HG02642 (cell line): ENCODE data around the gene CKAP2L.

Experiments used
- ATAC-seq: cut with Tn5 transposase; IDR thresholded peaks from one replicate; pipeline ENCODE4 v1.9.1; 2021; ENCODE audit warnings: mild to moderate bottlenecking; ENCODE audit not compliant: unreplicated experiment, poor library complexity

CKAP2L gene

GRCh38 chr2:112768432-112768831 is 4.0 kb upstream of the CKAP2L start:
- no peak for ATAC-seq

GRCh38 chr2:112767693-112768330 is 3.4 kb upstream of the CKAP2L start:
- ATAC-seq: no peak

GRCh38 chr2:112765251-112765650 is 842 bp upstream of the CKAP2L start:
- ATAC-seq: no peak

- ATAC-seq: no peak
Measured at GRCh38 chr2:112762276-112762675, 2.1 kb downstream of the CKAP2L start.

GRCh38 chr2:112760149-112760548 is 4.3 kb downstream of the CKAP2L start:
- ATAC-seq: no peak

GRCh38 chr2:112758711-112759110 is 5.7 kb downstream of the CKAP2L start:
- no peak for ATAC-seq

GRCh38 chr2:112757265-112757664 is 7.1 kb downstream of the CKAP2L start:
- no peak for ATAC-seq

- ATAC-seq: no peak
Measured at GRCh38 chr2:112756207-112756606, 8.2 kb downstream of the CKAP2L start.

- no peak for ATAC-seq
Measured at GRCh38 chr2:112755444-112755843, 9.0 kb downstream of the CKAP2L start.

- no peak for ATAC-seq
Measured at GRCh38 chr2:112754564-112754963, 9.8 kb downstream of the CKAP2L start.

GRCh38 chr2:112752667-112753066 is 11.7 kb downstream of the CKAP2L start:
- ATAC-seq: no peak

GRCh38 chr2:112751451-112752197 is 12.8 kb downstream of the CKAP2L start:
- ATAC-seq: no peak

- no peak for ATAC-seq
Measured at GRCh38 chr2:112750560-112750843, 13.9 kb downstream of the CKAP2L start.

GRCh38 chr2:112749755-112750559 is 14.5 kb downstream of the CKAP2L start:
- peak; percentile 79 for ATAC-seq

- no peak for ATAC-seq
Measured at GRCh38 chr2:112740527-112740926, 23.9 kb downstream of the CKAP2L start.

- no peak for ATAC-seq
Measured at GRCh38 chr2:112737542-112738232, 26.7 kb downstream of the CKAP2L start.

GRCh38 chr2:112733871-112734270 is 30.5 kb downstream of the CKAP2L start:
- ATAC-seq: no peak

- ATAC-seq: no peak
Measured at GRCh38 chr2:112733456-112733855, 31.0 kb downstream of the CKAP2L start.

GRCh38 chr2:112731479-112731878 is 32.9 kb downstream of the CKAP2L start:
- no peak for ATAC-seq

GRCh38 chr2:112730791-112731190 is 33.6 kb downstream of the CKAP2L start:
- no peak for ATAC-seq

- no peak for ATAC-seq
Measured at GRCh38 chr2:112730216-112730615, 34.2 kb downstream of the CKAP2L start.
